ENCODE results near the gene ZNF397.
"Not testable (repeated sequence)": the region's sequence is repeated elsewhere in the genome, so short reads cannot be mapped to it uniquely, and the experiment has no call there.

ZNF397 gene

DNA sequence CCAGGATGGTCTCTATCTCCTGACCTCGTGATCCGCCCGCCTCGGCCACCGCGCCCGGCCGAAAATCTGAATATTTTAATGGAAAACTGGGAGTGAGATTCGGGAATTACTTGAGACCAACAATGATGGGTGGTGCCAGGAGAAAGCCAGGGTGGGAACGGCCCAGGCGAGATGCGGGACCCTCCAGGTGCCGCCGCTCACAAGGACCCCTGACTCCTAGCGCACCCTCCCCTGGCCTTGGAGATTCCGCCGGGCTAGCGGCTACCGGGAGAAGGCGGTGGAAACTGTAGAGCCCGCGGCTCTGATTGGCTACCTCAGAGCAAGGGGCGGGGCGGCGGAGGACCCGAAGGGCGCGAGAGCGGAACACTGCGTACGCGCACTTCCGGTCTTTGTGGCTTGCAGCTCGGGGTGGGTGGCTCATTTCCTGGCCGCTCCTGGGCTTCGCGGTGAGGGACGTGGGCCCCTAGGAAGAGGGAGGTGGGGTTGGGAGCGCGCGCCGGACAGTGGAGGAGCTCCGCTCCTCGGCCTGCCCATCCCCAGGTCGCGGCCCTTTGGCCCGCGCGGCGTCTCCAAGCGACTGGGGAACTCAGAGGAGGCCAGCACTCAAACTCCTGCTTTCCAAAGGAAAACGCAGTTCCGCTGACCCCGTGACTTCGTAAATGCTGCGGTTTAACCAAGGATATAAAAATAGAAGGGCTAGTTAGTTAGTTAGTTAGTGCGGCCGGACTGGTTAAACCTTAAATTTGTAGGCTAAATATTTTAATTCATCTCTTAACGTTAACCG lies at the start of gene ZNF397:
Gene ZNF397 (plus strand): TSS at position 371 of the 784 bp plus-strand sequence. CDS start 1,437 bp downstream, outside the sequence.
- DNase-seq = peak; percentile 100

DNA sequence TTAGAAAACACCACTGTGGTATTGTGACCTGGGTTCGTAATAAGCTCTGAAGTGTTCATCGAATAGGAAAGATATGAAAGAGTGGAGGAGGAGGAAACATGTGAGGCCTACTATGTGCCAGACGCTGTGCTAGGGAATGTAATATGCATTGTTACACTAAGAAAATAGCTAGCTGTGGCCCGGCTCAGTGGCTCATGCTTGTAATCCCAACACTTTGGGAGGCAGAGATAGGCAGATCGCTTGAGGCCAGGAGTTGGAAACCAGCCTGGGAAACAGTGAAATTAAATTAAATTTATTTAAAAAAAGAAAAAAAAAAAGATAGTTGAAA lies 49.2 kb upstream of the ZNF397 start:
- DNase-seq = no peak

DNA sequence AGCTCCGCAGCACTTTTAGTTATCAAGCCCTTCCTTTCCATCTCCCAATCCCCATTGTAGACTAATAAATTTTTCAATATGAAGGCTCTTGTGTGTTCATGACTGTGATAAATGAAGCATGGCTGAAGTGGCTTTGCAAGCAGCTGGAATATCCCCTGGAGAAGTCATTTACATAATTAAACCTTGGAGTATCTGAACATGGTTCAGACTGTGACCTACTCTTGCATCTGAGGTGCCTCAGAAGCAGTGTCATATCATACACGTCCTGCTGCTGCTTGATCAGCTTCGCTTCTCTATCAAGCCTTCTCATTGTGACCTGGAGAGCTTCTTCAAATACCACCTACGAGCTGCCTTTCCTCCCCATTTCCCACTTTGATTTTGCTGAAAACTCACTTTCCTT lies 48.4 kb upstream of the ZNF397 start:
- DNase-seq = peak; percentile 90

DNA sequence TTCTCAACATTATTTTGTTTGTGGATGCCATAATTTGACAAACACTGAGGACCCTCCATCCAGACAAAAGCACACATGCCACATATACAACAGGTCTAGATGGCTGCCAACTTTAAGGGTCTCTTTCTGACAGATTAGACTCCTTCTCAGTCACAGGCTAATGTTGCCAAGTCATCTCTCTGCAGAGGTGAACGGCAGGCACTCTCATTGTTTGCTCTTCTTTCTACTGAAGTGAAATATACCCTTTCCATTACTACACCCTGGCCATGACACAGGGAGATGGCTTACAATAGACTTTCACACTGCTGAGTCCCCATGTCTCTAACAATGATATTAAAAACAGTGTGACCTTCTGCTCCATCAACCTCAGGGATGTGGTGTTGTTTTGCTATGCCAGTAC lies 47.5 kb upstream of the ZNF397 start:
- DNase-seq = peak; percentile 71

DNA sequence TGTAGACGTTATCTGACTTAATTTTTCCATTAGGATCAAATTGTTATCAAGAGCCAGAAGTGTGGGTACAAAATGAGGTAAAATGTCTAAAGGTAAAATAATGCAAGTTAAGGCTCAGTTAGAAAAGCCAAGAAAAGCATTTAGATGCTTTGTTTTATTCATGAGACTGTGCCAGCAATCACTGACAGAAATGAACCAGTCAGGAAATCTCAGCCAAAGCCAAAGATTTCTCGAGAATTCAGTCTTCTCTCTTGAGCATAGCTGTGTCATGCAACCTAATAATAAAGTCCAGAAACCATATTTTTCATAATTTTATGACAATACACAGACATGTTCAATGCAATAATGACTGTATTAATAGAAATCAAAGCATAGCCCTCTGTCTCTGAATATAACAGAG lies 43.5 kb upstream of the ZNF397 start:
- DNase-seq = no peak

DNA sequence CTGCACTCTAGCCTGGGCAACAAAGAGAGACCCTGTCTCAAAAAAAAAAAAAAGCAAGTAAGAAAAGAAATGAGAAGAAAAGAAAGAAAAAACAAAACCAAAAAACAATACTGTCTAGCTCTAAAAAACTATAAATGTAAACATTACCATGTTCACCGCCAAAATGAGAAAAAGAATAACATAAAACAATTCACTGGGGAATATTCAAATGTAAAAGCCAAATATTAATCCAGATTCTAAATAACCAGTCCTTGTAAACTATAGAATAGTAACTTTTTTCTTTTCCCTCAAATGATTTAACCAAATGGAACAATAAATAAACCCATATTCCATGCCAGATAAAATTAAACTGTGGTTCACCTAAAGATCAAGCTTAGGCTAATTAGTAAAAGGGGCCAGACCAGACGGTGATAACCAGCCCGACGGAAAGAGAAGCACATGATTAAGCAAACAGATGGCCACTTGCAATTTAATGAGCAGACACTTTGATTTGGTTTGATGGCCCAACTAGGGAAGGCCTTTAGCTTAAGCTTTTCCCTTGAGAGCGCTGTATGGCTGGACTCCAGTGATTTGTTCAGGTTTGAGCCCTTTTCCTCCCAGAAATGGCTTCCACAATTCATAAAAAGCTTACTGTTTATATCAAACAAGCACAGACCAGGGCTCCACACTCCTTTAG lies 39.4 kb upstream of the ZNF397 start:
- DNase-seq = peak; percentile 26

DNA sequence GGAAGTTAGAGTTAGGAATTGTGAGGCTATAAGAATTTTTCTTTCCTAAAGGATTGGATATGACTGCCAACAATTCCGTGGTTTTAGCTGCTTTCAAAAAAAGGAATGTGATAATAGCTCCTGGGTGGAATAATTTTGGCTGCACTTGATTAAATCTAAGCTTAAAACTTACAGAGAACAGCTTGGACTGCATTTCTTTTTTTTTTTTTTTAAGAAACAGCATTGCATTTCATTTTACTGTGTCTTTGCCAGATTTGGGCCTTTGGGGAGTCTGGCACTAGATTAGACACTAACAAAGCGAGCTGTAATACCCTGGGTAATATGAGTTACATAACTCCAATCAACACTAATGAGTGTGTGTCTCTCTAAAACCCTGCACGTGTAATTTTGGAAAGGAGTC lies 37.8 kb upstream of the ZNF397 start:
- DNase-seq = no peak

DNA sequence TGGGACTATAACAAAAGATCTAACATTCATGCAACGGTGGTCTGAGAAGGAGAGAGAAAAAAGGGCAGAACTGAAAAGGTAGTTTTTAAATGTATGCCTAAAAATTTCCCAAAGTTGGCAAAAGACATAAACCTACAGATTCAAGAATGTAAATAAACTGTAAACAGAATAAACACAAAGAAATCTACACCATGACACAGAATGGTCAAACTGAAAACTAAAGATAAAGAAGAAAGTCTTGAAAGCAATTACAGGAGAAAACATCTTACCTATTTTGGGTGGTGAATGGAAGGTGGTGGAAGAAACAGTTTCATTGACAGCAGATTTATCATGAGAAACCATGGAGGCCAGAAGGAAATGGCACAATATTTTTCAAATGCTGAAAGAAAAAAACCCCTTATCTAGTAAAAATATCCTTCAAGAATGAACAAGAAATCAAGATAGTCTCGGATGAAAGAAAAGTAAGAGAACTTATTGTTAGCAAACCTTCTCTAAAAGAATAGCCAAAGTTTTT lies 35.6 kb upstream of the ZNF397 start:
- no peak for DNase-seq

DNA sequence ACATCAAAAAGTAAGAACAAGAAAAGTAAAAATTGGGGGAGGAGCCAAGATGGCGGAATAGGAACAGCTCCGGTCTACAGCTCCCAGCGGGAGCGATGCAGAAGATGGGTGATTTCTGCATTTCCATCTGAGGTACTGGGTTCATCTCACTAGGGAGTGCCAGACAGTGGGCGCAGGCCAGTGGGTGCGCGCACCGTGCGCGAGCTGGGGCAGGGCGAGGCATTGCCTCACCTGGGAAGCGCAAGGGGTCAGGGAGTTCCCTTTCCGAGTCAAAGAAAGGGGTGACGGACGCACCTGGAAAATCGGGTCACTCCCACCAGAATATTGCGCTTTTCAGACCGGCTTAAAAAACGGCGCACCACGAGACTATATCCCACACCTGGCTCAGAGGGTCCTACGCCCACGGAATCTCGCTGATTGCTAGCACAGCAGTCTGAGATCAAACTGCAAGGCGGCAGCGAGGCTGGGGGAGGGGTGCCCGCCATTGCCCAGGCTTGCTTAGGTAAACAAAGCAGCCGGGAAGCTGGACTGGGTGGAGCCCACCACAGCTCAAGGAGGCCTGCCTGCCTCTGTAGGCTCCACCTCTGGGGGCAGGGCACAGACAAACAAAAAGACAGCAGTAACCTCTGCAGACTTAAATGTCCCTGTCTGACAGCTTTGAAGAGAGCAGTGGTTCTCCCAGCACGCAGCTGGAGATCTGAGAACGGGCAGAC lies 34.9 kb upstream of the ZNF397 start:
- not testable (repeated sequence) for DNase-seq

DNA sequence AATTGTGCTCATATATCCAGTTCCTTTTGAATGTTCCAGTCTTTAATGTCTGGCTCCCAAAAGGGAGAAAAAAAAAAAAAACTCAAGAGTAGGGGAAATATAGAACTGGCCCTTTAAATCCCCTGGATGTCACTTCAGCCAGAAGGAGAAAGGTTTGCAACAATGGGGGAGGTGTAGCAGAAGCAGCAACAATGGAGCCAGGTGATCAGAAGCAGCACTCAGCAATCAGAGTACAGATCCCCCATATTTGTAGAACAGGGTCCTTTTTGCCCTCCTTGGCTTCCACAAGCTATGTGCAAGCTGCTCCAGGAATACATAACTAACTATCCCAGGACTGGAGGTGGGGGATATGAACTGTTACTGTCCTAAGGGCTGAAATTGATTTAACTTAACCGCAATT lies 25.8 kb upstream of the ZNF397 start:
- DNase-seq = peak; percentile 55

DNA sequence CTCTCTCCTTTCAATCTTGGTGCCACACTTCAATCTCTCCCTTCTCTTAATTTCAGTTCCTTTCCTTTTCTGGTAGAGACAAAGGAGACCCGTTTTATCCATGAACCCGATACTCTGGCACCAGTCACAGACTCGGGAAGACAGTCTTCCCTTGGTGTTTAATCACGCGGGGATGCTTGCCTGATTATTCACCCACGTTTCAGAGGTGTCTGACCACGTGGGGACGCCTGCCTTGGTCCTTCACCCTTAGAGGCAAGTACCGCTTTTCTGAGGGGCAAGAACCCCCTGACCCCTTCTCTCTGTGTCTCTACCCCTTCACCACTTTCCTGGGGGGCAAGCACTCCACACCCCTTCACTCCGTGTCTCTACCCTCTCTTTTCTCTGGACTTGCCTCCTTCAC lies 24.2 kb upstream of the ZNF397 start:
- not testable (repeated sequence) for DNase-seq

DNA sequence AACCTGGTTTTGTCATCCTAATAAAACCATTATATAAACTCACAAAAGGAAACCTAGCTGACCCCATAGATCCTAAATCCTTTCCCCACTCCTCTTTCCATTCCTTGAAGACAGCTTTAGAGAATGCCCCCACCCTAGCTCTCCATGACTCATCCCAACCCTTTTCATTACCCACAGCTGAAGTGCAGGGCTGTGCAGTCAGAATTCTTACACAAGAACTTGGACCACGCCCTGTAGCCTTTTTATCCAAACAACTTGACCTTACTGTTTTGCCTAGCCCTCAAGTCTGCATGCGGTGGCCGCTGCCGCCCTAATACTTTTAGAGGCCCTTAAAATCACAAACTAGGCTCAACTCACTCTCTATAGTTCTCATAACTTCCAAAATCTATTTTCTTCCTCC lies 21.5 kb upstream of the ZNF397 start:
- DNase-seq = not testable (repeated sequence)

DNA sequence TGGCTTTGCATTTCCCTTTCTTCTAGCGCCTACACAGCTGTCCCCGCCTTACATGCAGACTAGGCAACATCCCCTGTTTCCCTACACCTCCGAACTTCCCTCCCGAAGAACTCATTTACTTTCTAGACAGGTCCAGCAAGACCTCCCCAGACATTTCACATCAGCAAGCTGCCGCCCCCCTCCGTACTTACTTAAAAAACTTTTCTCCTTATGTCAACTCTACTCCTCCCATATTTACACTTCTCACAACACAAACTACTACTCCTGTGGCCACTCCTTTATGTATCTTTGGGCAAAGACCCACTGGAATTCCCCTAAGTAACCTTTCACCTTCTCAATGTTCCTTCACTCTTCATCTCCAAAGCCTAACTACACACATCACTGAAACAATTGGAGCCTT lies 20.4 kb upstream of the ZNF397 start:
- DNase-seq = no peak

DNA sequence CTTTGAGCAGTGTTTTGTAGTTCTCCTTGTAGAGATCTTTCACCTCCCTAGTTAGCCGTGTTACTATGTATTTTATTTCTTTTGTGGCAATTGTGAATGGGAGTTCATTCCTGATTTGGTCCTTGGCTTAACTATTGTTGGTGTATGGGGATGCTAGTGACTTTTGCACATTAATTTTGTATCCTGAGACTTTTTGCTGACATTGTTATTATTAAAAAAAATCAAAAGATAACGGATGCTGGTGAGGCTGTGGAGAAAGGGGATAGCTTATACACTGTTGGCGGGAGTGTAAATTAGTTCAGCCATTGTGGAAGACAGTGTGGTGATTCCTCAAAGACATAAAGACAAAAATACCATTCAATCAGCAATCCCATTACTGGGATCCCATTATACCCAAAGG lies 17.0 kb upstream of the ZNF397 start:
- DNase-seq = no peak

DNA sequence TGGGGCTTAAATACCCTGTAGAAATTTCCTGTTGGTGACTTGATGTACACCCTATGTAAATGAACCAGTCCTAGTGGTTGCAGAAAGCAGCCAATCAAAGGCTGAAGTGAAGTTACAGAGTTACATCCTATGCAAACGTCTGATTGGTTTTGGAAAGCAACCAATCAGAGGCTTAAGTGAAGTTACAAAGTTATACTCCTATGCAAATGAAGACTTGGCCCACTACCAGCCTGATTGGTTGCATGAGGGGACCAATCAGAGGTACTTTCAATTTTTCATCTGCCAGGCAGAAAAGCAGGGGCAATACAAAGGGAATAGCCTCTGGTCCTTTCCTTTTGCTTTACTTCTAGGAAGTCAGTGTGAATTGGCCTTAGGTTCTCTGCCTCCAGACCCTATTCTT lies 13.6 kb upstream of the ZNF397 start:
- DNase-seq = no peak

DNA sequence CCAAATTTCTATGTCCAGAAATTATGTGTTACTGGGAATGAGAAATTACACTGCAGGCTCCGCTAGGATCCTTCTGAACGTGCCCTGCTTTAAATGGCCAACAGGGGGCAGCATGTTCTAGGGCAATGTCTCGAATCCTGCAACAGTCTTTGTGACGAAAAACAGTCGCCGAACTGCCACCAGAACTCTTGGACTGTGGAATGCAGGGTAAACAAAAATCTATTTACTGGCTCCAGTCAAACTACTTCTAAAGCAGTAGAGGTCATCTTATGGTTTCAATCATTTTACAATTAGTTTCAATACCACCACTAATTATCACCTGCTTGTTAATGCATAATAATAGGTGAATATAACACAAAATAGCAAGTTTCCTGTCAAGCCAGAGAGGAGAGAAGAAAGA lies 9.8 kb upstream of the ZNF397 start:
- DNase-seq = no peak

DNA sequence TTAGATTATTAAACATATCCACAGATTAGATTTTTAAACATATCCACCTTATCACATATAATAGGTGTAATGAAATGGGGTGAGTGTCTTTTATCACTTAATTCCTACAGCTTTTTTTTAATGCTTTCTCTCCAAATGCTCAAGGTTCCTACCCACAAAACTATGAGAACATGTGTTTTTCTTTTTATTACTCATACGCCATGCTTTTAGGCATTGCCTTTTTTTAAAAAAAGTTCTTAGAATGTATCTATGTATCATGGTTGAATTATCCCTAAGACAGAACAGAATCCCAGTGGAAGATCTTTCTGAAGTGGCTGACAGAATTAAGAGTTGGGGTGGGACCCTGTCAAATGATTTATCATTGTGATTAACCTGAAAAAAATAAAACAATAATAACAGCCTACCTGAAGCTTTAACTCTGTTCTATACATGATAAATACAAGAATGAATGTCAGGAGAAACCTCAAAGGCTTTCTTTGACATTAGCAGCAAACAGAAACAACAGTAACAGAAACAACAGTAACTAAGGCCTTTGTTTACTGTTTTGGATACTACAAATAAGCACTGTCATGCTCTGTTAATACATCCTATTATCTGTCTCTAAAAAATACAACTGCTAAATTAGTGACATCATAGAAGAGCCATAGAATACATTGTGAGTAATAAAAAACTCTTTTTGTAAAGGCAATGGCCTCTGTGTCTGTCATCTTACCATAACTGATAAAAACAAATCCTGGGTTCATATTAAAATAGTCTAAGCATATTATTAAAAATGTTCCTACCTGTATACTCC lies 4.1 kb upstream of the ZNF397 start:
- no peak for DNase-seq

DNA sequence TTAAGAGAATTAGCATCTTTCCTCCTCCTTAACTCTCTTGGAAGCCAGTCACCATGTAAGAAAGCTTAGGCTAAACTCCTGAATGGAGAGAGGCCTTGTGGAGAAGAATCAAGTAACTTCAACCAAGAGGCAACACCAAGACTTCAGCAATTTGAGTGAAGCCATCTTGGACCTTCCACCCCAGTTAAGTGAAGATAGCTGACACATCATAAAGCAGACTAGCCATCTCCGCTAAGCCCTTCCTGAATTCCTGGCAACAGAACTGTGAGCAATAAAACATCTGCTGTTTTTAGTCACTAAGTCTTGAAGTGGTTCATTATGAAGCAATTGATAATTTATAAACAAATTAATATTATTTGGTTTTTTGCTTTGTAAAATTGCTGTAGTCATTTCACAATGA lies 1.5 kb upstream of the ZNF397 start:
- DNase-seq = no peak

DNA sequence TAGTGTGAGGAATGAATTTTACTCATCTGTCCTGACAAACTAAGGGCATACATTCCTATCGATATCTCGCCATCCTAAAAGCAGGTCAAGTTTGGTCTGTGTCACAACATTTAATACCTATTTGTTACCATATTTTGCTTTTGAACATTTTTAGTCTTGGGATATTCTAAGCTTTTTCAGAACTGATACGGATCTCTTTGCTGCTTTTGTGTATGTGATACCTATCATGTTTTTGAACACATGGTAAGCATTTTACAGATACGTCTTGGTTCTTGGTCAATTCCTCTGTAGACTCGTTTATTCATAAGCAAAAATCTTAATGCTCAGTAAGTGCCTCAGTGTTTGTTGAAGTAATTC lies 592 bp downstream of the ZNF397 start:
- no peak for DNase-seq

DNA sequence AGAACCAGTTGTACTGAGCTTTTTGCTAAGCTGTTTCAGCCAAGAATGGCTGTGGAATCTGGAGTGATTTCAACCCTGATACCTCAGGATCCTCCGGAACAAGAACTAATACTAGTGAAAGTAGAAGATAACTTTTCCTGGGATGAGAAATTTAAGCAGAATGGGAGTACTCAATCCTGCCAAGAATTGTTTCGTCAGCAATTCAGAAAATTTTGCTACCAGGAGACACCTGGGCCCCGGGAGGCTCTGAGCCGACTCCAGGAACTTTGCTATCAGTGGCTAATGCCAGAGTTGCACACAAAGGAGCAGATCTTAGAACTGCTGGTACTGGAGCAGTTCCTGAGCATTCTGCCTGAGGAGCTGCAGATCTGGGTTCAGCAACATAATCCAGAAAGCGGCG lies 1.6 kb downstream of the ZNF397 start:
- no peak for DNase-seq

DNA sequence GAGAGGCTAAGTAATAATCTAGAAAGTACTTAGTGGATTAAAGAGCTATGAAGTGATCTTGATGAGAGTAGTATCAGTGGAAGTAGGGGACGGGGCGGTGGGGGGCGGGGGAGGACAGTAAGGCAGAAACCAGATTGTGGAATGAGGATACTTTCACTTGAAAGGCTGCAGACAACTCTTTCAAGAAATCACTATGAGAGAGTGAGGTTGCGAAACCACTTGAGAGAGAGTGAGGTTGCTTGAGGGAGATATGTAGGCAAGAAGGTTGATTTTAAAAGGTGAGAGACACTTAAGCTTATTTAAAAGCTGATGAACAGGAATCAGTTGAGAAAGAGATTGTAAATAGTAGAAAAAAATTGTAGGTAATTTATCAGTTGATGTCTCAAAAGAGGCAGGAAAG lies 3.8 kb downstream of the ZNF397 start:
- no peak for DNase-seq

DNA sequence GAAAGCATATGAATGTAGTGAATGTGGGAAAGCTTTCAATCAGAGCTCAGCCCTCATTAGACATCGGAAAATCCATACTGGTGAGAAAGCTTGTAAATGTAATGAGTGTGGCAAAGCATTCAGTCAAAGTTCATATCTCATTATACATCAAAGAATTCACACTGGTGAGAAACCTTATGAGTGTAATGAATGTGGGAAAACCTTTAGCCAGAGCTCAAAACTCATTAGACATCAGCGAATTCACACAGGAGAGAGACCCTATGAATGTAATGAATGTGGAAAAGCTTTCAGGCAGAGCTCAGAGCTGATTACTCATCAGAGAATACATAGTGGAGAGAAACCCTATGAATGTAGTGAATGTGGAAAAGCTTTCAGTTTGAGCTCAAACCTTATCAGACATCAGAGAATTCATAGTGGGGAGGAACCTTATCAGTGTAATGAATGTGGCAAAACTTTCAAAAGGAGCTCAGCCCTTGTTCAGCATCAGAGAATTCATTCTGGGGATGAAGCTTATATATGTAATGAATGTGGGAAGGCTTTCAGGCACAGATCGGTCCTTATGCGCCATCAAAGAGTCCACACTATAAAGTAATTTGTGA lies 5.0 kb downstream of the ZNF397 start:
- DNase-seq = no peak

DNA sequence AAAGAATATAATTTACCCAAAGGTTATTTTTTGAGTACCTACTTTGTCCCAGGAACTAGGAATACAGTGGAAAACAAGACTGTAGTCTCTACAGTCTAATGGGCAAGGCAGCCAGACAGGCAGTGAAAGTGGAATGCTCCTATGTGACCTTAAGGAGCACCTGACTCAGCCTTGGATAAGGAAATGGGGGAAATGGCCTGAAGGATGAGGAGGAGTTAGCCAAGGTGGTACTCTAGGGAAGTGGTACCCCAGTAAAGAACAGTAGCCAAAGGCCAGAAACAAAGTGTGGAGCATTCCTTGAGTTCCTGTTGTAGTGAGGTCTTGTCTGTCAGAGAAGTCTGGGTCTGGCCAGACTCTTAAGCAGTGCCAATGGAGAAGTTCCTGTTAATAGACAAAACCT lies 6.0 kb downstream of the ZNF397 start:
- DNase-seq = no peak
